Parathyroid adenoma (tissue), 2 donors: ENCODE results near the gene KAZN.
A peak's percentile ranks its signal among the peaks of the same experiment; 100 is the strongest.

ENCODE experiments used
- H2AFZ ChIP-seq: fragments of 300-600 bp; sonication (generic); one replicate; pipeline ENCODE4 v1.7.0; 2017; ENCODE audit warnings: antibody characterized with exemption, mild to moderate bottlenecking
- H3K27ac ChIP-seq: fragments of 300-600 bp; sonication (generic); one replicate; pipeline ENCODE4 v1.7.0; 2017
- H3K27me3 ChIP-seq: fragments of 300-600 bp; sonication (generic); one replicate; pipeline ENCODE4 v1.7.0; 2017; ENCODE audit warnings: low read length; ENCODE audit not compliant: control insufficient read depth, insufficient read depth
- H3K36me3 ChIP-seq: fragments of 300-600 bp; sonication (generic); one replicate; pipeline ENCODE4 v1.7.0; 2017; ENCODE audit warnings: low read length; ENCODE audit not compliant: control insufficient read depth, insufficient read depth
- H3K4me1 ChIP-seq: fragments of 300-600 bp; sonication (generic); one replicate; pipeline ENCODE4 v1.7.0; 2017; ENCODE audit warnings: control low read depth
- H3K4me2 ChIP-seq: fragments of 300-600 bp; sonication (generic); one replicate; pipeline ENCODE4 v1.7.0; 2017; ENCODE audit warnings: low read length
- H3K4me3 ChIP-seq: fragments of 300-600 bp; sonication (generic); one replicate; pipeline ENCODE4 v1.7.0; 2017; ENCODE audit warnings: low read depth, low read length
- H3K79me2 ChIP-seq: fragments of 300-600 bp; sonication (generic); one replicate; pipeline ENCODE4 v1.7.0; 2017; ENCODE audit warnings: control low read depth
- H3K9ac ChIP-seq: fragments of 300-600 bp; sonication (generic); one replicate; pipeline ENCODE4 v1.7.0; 2017; ENCODE audit warnings: mild to moderate bottlenecking
- H3K9me3 ChIP-seq: fragments of 300-600 bp; sonication (generic); one replicate; pipeline ENCODE4 v1.7.0; 2017; ENCODE audit warnings: low read length; ENCODE audit not compliant: control insufficient read depth
- TF ChIP-seq, protein P1 (sequence below): fragments of 300-600 bp; sonication (generic); IDR thresholded peaks from one replicate; pipeline ENCODE4 v1.7.0; 2017; ENCODE audit warnings: antibody characterized with exemption, mild to moderate bottlenecking
- donor health status: primary hyperparathyroidism.

Gene KAZN

GRCh38 chr1:15002325-15002724 is 403.8 kb downstream of the KAZN start:
- Histone ChIP-seq H3K79me2 (peaks cover 20% of the 10 kb centered on the region), H3K4me3 (no peak overlapping the region), H3K27ac (no peak overlapping the region)

GRCh38 chr1:15004396-15004795 is 405.9 kb downstream of the KAZN start:
- Histone ChIP-seq H2AFZ (no peak overlapping the region), H3K79me2 (peaks cover 20% of the 10 kb centered on the region), H3K27me3 (no peaks in the 10 kb centered on the region), H3K4me2 (no peak overlapping the region), H3K36me3 (no peaks in the 10 kb centered on the region), H3K9me3 (no peaks in the 10 kb centered on the region), H3K4me3 (no peak overlapping the region), H3K4me1 (peaks cover 26% of the 10 kb centered on the region), H3K9ac (no peak overlapping the region), H3K27ac (no peak overlapping the region)
- TF ChIP-seq, protein P1, sequence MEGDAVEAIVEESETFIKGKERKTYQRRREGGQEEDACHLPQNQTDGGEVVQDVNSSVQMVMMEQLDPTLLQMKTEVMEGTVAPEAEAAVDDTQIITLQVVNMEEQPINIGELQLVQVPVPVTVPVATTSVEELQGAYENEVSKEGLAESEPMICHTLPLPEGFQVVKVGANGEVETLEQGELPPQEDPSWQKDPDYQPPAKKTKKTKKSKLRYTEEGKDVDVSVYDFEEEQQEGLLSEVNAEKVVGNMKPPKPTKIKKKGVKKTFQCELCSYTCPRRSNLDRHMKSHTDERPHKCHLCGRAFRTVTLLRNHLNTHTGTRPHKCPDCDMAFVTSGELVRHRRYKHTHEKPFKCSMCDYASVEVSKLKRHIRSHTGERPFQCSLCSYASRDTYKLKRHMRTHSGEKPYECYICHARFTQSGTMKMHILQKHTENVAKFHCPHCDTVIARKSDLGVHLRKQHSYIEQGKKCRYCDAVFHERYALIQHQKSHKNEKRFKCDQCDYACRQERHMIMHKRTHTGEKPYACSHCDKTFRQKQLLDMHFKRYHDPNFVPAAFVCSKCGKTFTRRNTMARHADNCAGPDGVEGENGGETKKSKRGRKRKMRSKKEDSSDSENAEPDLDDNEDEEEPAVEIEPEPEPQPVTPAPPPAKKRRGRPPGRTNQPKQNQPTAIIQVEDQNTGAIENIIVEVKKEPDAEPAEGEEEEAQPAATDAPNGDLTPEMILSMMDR: no peak

More at GRCh38 chr1:15002325-15002724, 403.8 kb downstream of the KAZN start:
- Histone ChIP-seq H3K9ac (no peak overlapping the region), H3K4me1 (peaks cover 11% of the 10 kb centered on the region), H3K9me3 (no peaks in the 10 kb centered on the region), H3K4me2 (no peak overlapping the region), H3K27me3 (no peaks in the 10 kb centered on the region), H2AFZ (no peak overlapping the region), H3K36me3 (no peaks in the 10 kb centered on the region)
- TF ChIP-seq, protein P1: no peak

DNA sequence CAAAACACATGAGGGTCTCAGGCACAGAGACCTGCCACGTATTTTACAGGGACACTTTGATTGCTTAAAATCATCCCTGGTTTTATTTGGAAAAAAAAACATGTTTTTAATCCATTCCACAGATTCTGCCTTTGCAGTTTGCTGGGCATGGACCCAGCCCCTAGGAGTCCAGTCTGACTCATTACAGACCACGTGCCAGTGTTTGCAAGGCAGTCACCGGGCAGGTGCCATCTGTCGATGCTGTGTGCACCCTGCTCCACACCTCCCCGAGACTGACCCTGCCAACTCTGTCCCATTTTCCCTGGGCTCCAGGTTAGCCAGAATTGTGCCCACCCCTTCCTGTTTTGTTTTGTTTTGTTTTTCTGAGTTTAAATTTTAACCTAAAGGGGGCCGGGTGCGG is 406.6 kb downstream of the KAZN start:
- peaks cover 27% of the 10 kb centered on the region for H3K4me1 ChIP-seq
- H3K36me3 ChIP-seq: no peaks in the 10 kb centered on the region
- peaks cover 20% of the 10 kb centered on the region for H3K79me2 ChIP-seq
- H3K27me3 ChIP-seq: no peaks in the 10 kb centered on the region
- no peak overlapping the region for H3K9ac ChIP-seq
- H3K4me2 ChIP-seq: no peak overlapping the region
- H3K9me3 ChIP-seq: no peaks in the 10 kb centered on the region
- H3K27ac ChIP-seq: no peak overlapping the region
- TF ChIP-seq, protein P1: no peak
- no peak overlapping the region for H3K4me3 ChIP-seq
- no peak overlapping the region for H2AFZ ChIP-seq

DNA sequence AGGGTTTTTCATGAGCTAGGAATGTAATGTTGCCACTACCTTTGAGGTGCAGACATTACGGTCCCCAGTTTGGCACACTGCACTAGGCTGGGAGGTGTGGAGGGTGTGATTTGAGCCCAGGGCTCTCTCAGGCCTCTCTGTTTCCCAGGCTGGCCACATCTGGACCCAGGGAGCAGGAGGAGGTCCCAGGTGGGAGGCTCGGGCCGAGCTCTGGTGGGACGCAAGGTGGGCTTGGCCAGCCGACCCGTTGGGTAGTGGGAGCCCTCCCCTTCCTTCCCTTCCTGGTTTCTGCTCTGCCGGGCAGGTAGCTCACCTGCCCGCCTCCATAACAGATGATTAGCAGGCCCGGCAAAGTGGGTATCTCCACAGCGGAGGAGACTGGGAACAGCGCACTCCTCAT is 408.9 kb downstream of the KAZN start:
- Histone ChIP-seq H3K27me3 (no peaks in the 10 kb centered on the region), H3K9ac (no peak overlapping the region), H3K4me3 (no peak overlapping the region), H3K27ac (peak overlapping the region; percentile 79), H3K79me2 (peaks cover 16% of the 10 kb centered on the region), H3K36me3 (no peaks in the 10 kb centered on the region), H2AFZ (peak overlapping the region; percentile 33), H3K4me1 (peaks cover 27% of the 10 kb centered on the region), H3K9me3 (no peaks in the 10 kb centered on the region), H3K4me2 (peak overlapping the region; percentile 37)
- TF ChIP-seq, protein P1: no peak

- peak overlapping the region; percentile 79 for H3K27ac ChIP-seq
- no peaks in the 10 kb centered on the region for H3K36me3 ChIP-seq
- H3K4me3 ChIP-seq: no peak overlapping the region
- H3K4me2 ChIP-seq: peak overlapping the region; percentile 37
- no peak overlapping the region for H3K9ac ChIP-seq
- peaks cover 27% of the 10 kb centered on the region for H3K4me1 ChIP-seq
- H3K79me2 ChIP-seq: peaks cover 12% of the 10 kb centered on the region
- no peaks in the 10 kb centered on the region for H3K27me3 ChIP-seq
- H3K9me3 ChIP-seq: no peaks in the 10 kb centered on the region
- TF ChIP-seq, protein P1: no peak
- peak overlapping the region; percentile 33 for H2AFZ ChIP-seq
Measured at GRCh38 chr1:15007842-15008241, 409.4 kb downstream of the KAZN start.
